ENCODE results near the gene TMEM178A. TPM values are rescaled to one million over a fixed set of nuclear protein-coding genes. Genes with fewer than 3 reads are reported as not detected.
A peak's percentile ranks its signal among the peaks of the same experiment; 100 is the strongest.

Gene TMEM178A
- polyA plus RNA-seq, 2 of the 4 experiments (the other 2 are of a cell fraction) = 0.13 to 0.87 TPM

GRCh38 chr2:39642051-39642718 lies 23.5 kb upstream of the TMEM178A start:
- ATAC-seq (peak; percentile 42 to 79; a peak in 4 of 6 replicates), DNase-seq (ENCODE audit: low read depth in 1 of 2, low spot score in 1 of 2) (peak in 1 of 2 experiments; percentile 18), FAIRE-seq (no peak)
- no peak overlapping the region for H3K4me3 ChIP-seq
- CTCF ChIA-PET = no interaction called here
- POLR2A ChIA-PET = no interaction called here
- H3K9me3 ChIP-seq = no peaks in the 10 kb centered on the region
- 23% methylated on average over 6 of the region's 6 CpGs for WGBS (ENCODE audit: missing lambda C conversion rate)
- H3K4me1 ChIP-seq = peaks cover 13% of the 10 kb centered on the region
- H3K4me2 ChIP-seq = peak overlapping the region; percentile 52
- no peak for TF ChIP-seq HOXB13 (CRISPR knock-in tag; IDR thresholded peaks at IDR 0.05; ENCODE audit: low read depth)
- TF ChIP-seq RNF2 (IDR thresholded peaks at IDR 0.05; ENCODE audit: borderline replicate concordance, low read depth) = no peak
- TF ChIP-seq RAD21 (conservative IDR thresholded peaks at IDR 0.05 in 1 of 2, IDR thresholded peaks at IDR 0.05 in 1 of 2) = no peak
- no peak for TF ChIP-seq TFCP2L1 (CRISPR knock-in tag; IDR thresholded peaks at IDR 0.05)
- TF ChIP-seq, protein P1, sequence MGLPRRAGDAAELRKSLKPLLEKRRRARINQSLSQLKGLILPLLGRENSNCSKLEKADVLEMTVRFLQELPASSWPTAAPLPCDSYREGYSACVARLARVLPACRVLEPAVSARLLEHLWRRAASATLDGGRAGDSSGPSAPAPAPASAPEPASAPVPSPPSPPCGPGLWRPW (IDR thresholded peaks at IDR 0.05) = no peak
- TF ChIP-seq CHD4 (IDR thresholded peaks at IDR 0.05; ENCODE audit: borderline replicate concordance) = no peak
- no peak for TF ChIP-seq FOXS1 (CRISPR knock-in tag; IDR thresholded peaks at IDR 0.05)
- 0 out of 2 replicates have a peak, but pooled peaks have one; percentile 16 for TF ChIP-seq MAX (IDR thresholded peaks at IDR 0.05)
- H3K27ac ChIP-seq = no peak overlapping the region

- ATAC-seq (no peak), DNase-seq (ENCODE audit: low read depth in 1 of 2, low spot score in 1 of 2) (no peak), FAIRE-seq (no peak)
- Histone ChIP-seq H3K9me3 (no peaks in the 10 kb centered on the region), H3K4me3 (no peak overlapping the region), H3K27ac (no peak overlapping the region), H3K4me1 (peaks cover 13% of the 10 kb centered on the region), H3K4me2 (no peak overlapping the region)
- 82% methylated on average over 2 of the region's 2 CpGs for WGBS (ENCODE audit: missing lambda C conversion rate)
- ChIA-PET POLR2A (no interaction called here), CTCF (interaction anchor here (1.0 to 1.1 kb wide), 2 partner anchors 9 to 16 kb away, joined by 3 to 5 read pairs; no protein-coding TSS in a partner anchor)
- TF ChIP-seq SREBF2 (IDR thresholded peaks at IDR 0.05) (no peak), CHD2 (IDR thresholded peaks at IDR 0.05; ENCODE audit: low read length, partially characterized antibody) (no peak), MAZ (IDR thresholded peaks at IDR 0.05; ENCODE audit: borderline replicate concordance, low read depth, low read length) (no peak), RNF2 (IDR thresholded peaks at IDR 0.05; ENCODE audit: borderline replicate concordance, low read depth) (no peak), CBX2 (IDR thresholded peaks at IDR 0.05; ENCODE audit: borderline replicate concordance, low read depth) (no peak), HOXB13 (CRISPR knock-in tag; IDR thresholded peaks at IDR 0.05; ENCODE audit: low read depth) (no peak), ESRRA (IDR thresholded peaks at IDR 0.05; ENCODE audit: borderline replicate concordance, low read length) (no peak), RAD21 (conservative IDR thresholded peaks at IDR 0.05 in 1 of 2, IDR thresholded peaks at IDR 0.05 in 1 of 2) (no peak), FOSB (CRISPR knock-in tag; IDR thresholded peaks at IDR 0.05) (no peak), JUN (IDR thresholded peaks at IDR 0.05) (no peak)
- TF ChIP-seq, protein P2, sequence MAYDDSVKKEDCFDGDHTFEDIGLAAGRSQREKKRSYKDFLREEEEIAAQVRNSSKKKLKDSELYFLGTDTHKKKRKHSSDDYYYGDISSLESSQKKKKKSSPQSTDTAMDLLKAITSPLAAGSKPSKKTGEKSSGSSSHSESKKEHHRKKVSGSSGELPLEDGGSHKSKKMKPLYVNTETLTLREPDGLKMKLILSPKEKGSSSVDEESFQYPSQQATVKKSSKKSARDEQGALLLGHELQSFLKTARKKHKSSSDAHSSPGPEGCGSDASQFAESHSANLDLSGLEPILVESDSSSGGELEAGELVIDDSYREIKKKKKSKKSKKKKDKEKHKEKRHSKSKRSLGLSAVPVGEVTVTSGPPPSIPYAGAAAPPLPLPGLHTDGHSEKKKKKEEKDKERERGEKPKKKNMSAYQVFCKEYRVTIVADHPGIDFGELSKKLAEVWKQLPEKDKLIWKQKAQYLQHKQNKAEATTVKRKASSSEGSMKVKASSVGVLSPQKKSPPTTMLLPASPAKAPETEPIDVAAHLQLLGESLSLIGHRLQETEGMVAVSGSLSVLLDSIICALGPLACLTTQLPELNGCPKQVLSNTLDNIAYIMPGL (CRISPR knock-in tag; IDR thresholded peaks at IDR 0.05; ENCODE audit: borderline replicate concordance) = no peak
- TF ChIP-seq, protein P3, sequence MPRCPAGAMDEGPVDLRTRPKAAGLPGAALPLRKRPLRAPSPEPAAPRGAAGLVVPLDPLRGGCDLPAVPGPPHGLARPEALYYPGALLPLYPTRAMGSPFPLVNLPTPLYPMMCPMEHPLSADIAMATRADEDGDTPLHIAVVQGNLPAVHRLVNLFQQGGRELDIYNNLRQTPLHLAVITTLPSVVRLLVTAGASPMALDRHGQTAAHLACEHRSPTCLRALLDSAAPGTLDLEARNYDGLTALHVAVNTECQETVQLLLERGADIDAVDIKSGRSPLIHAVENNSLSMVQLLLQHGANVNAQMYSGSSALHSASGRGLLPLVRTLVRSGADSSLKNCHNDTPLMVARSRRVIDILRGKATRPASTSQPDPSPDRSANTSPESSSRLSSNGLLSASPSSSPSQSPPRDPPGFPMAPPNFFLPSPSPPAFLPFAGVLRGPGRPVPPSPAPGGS (IDR thresholded peaks at IDR 0.05) = no peak
- TF ChIP-seq, protein P4, sequence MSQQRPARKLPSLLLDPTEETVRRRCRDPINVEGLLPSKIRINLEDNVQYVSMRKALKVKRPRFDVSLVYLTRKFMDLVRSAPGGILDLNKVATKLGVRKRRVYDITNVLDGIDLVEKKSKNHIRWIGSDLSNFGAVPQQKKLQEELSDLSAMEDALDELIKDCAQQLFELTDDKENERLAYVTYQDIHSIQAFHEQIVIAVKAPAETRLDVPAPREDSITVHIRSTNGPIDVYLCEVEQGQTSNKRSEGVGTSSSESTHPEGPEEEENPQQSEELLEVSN (IDR thresholded peaks at IDR 0.05; ENCODE audit: borderline replicate concordance, low read depth) = no peak
Observed at GRCh38 chr2:39645826-39646225, 19.9 kb upstream of the TMEM178A start.
